ENCODE measurements around the gene PDE6G.

Gene PDE6G

GRCh38 chr17:81662002-81662401, 5.7 kb upstream of the PDE6G start:
- DNase-seq (ENCODE audit: low spot score), result no peak

- no peak for DNase-seq (ENCODE audit: low spot score)
These were observed 4.1 kb upstream of the PDE6G start for GRCh38 chr17:81660441-81660840.

GRCh38 chr17:81659038-81659437, 2.7 kb upstream of the PDE6G start:
- DNase-seq (ENCODE audit: low spot score), result no peak

GRCh38 chr17:81656835-81657234, 493 bp upstream of the PDE6G start:
- DNase-seq (ENCODE audit: low spot score), result no peak

- no peak for DNase-seq (ENCODE audit: low spot score)
These were observed 794 bp downstream of the PDE6G start for GRCh38 chr17:81655378-81656117.

GRCh38 chr17:81652906-81653771, 3.2 kb downstream of the PDE6G start:
- no peak for DNase-seq (ENCODE audit: low spot score)

GRCh38 chr17:81651692-81652091, 4.7 kb downstream of the PDE6G start:
- DNase-seq (ENCODE audit: low spot score), result no peak

- DNase-seq (ENCODE audit: low spot score), result no peak
These were observed 5.4 kb downstream of the PDE6G start for GRCh38 chr17:81650951-81651350.

- DNase-seq (ENCODE audit: low spot score), result no peak
These were observed 7.6 kb downstream of the PDE6G start for GRCh38 chr17:81648707-81649085.

GRCh38 chr17:81648013-81648706, 8.2 kb downstream of the PDE6G start:
- peak; percentile 15 for DNase-seq (ENCODE audit: low spot score)

GRCh38 chr17:81647640-81648012, 8.7 kb downstream of the PDE6G start:
- no peak for DNase-seq (ENCODE audit: low spot score)

GRCh38 chr17:81646869-81647600, 9.3 kb downstream of the PDE6G start:
- DNase-seq (ENCODE audit: low spot score), result peak; percentile 92

GRCh38 chr17:81644976-81645952, 11.1 kb downstream of the PDE6G start:
- DNase-seq (ENCODE audit: low spot score), result no peak

GRCh38 chr17:81644496-81644895, 11.8 kb downstream of the PDE6G start:
- no peak for DNase-seq (ENCODE audit: low spot score)

- DNase-seq (ENCODE audit: low spot score), result peak; percentile 63
These were observed 14.4 kb downstream of the PDE6G start for GRCh38 chr17:81641825-81642489.

- no peak for DNase-seq (ENCODE audit: low spot score)
These were observed 16.3 kb downstream of the PDE6G start for GRCh38 chr17:81640011-81640410.

GRCh38 chr17:81638683-81639082, 17.7 kb downstream of the PDE6G start:
- no peak for DNase-seq (ENCODE audit: low spot score)

- DNase-seq (ENCODE audit: low spot score), result peak; percentile 72
These were observed 19.6 kb downstream of the PDE6G start, which contains the start of the genes NPLOC4 and TSPAN10 for GRCh38 chr17:81636505-81637288. NPLOC4 (minus strand) TSS chr17:81637112; CDS start chr17:81636930, 182 bp downstream. TSPAN10 (plus strand) TSS chr17:81637196; CDS start chr17:81642413, 5,217 bp downstream.

- no peak for DNase-seq (ENCODE audit: low spot score)
These were observed 20.3 kb downstream of the PDE6G start for GRCh38 chr17:81635973-81636504.
